ENCODE results near the gene DDX4.

DDX4 gene

GRCh38 chr5:55823151-55823796, 85.4 kb downstream of the DDX4 start:
- DNase-seq, result no peak

DNA sequence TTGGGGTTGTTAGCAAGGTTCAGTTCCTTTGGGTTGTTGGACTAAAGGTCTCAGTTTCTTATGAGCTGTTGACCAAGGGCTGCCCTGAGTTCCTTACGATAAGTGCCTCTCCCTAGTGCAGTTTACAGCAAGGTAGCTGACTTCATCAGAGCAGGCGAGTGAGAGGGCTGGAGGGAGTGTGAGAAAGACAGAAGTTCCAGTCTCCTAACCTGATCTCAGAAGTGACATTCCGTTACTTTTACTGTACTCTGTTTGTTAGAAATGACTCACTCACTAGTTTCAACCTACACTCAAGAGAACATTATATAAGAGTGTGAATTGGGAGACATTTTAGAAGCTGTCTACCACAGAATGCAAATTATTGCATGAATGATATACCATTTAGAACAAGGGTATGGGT, 92.1 kb downstream of the DDX4 start:
- no peak for DNase-seq

DNA sequence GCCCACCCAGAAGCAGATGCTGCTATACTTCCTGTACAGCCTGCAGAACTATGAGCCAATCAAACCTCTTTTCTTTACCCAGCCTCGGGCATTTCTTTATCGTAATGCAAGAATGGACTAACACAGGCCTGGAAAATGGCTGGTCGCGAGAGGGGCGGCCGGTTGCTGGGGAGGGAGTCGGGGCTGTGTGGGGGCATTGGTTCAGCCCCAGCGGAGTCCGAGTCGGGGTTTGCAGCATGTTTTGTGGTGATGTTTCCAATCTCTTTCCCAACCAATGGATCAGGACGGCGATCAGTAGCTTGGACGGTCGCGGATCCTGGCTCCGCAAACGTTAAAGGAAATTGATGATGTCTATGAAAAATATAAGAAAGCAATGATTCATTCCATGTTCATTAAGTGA, 94.6 kb downstream of the DDX4 start:
- DNase-seq, result no peak

DNA sequence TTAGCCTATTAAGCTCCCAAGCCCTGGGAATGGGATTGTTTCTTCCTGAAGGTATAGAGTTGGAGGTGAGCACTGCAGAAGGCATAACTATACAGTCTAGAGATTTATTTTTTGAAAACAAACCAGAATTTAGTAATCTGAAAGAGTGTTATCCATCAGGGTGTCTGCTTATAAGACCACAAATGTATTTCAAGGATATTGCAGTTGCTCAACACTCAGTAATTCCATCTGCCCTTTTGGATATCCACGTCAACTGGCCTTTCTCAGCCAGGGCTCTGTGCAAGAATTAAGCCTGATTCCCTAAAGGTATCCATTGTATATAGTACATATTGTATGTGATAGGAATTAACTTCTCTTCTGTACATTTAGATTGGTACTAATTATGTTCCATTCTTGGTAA, 98.3 kb downstream of the DDX4 start:
- DNase-seq, result no peak

DNA sequence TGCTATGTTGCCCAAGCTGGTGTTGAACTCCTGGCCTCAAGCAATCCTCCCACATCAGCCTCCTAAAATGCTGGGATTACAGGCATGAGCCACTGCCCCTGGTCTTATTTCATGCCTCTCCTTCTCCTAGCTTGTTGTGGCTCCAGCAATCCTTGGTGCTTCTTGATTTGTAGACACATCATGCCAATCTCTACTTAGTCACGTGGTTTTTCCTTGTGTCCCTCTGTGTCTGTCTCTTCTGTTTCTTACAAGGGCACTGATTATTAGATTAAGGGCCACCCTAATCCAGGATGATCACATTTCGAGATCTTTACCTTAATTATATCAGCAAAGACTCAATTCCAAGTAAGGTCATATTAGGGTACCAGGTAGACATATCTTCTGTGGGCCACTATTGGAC, 104.1 kb downstream of the DDX4 start:
- DNase-seq, result no peak

GRCh38 chr5:55847837-55848236, 110.0 kb downstream of the DDX4 start:
- no peak for DNase-seq

DNA sequence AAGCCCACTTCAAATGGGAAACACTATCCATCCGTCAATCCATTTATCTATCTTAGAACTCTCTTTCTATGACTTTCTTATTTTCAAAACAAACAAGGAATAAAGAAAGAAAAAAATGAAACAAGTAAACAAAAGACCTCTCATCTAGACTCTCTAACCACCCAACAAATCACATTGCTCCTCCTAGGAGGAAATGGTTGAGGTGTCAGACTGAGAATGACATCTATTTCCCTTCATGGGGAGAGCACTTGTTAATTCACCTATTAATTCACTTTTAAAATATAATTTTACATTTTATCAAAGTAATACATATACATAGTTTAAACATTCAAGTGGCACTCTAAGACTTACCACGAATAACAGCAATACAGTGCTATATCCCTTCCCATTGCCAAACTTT, 110.9 kb downstream of the DDX4 start:
- DNase-seq, result no peak

- no peak for DNase-seq
Measured at GRCh38 chr5:55850839-55851674, 113.2 kb downstream of the DDX4 start, which contains the start of gene IL31RA. IL31RA (plus strand) TSS chr5:55851357; CDS start chr5:55851571, 214 bp downstream.

- DNase-seq, result no peak
Measured at GRCh38 chr5:55851675-55851979, 113.8 kb downstream of the DDX4 start.

DNA sequence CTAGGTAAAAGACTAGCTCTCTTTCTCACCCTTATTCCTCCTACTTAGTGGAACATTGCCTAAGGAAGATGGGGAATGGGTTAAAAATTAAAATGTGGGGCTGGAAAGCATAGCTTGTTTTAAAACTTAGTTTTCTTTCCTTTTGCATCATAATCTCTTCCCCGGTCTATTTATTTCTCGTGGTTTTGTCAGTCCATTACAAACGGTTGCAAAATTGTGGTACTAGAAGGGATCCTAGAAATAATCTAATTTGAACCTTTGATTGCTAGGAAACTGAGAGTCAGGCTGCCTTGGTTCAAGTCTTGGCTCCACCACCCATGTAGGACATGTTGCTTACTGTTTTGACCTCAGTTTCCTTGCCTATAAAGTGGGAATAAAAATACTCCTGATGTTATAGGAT, 114.6 kb downstream of the DDX4 start:
- no peak for DNase-seq

DNA sequence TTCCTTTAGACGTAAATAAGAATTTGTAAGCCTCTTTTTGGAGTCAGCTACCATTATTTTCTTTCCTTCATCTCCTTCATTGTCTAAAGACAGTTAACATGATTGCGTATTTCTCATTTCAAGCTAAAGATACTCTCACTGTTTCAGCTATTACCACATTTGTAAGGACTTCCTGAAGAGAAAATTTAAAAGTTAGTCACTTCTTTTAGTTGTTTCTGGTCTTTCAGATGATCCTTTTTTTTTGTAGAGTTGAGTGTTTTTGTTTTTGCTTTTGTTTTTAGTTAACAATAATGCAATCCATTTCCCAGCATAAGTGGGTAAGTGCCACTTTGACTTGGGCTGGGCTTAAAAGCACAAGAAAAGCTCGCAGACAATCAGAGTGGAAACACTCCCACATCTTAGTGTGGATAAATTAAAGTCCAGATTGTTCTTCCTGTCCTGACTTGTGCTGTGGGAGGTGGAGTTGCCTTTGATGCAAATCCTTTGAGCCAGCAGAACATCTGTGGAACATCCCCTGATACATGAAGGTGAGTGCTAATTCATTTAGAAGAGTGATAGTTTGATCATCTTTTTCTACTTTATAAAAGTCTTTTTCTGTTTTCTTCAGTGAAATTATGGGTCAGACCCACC, 115.3 kb downstream of the DDX4 start:
- DNase-seq, result no peak

DNA sequence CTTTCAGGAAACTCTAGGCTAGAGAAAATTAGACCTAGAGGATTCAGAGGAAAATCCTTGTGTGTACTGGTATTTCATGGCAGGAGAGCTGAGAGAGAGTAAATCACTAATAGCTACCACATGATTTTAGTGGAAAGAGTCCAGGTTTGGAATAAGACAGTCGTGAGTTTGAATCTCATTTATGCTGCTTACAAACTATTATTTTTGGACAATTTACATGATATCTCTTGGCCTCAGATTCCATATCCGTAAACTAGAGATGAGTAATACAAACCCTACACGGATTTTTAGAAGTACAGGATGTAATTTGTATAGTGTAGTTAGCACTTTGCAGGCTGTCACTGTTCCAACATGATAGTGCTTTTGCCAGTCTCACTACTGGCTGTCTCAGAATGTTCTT, 116.0 kb downstream of the DDX4 start:
- DNase-seq, result no peak

DNA sequence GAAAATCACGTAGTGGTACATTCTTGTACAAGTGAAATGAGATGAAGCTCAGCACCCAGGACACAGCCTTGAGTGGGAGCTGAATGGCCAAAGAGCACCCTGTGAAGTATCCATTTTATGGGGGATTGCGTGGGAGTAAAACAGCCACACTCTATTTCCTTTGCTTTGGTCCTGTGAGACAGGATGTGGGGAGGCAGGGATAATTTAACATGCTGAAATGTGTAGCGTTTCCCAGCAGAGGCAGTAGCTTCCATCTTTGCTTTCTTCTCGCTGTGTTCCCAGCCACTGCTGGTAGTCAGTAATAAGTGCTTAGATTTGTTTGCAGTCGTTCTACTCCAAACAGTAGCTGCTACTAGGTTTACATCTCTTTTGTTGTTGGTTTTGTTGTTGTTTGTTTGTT, 117.6 kb downstream of the DDX4 start:
- DNase-seq, result no peak

- no peak for DNase-seq
Measured at GRCh38 chr5:55856516-55857246, 118.8 kb downstream of the DDX4 start.

DNA sequence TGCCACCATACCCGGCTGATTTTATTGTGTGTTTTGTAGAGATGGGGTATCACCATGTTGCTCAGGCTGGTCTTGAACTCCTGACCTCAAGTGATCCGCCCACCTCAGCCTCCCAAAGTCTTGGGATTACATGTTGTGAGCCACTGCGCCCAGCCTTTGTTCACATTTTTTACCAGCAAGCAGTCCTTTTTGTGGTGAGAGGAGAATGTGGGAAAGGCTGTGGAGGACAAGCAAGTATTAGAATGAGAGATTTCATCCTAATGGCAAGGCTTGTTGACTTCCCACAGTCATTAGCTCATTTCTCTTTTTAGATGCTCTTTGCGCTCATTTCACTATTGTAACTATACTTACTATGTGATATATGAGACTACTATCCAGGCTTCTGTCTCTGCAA, 119.4 kb downstream of the DDX4 start:
- DNase-seq, result no peak

- no peak for DNase-seq
Measured at GRCh38 chr5:55858104-55858503, 120.2 kb downstream of the DDX4 start.

DNA sequence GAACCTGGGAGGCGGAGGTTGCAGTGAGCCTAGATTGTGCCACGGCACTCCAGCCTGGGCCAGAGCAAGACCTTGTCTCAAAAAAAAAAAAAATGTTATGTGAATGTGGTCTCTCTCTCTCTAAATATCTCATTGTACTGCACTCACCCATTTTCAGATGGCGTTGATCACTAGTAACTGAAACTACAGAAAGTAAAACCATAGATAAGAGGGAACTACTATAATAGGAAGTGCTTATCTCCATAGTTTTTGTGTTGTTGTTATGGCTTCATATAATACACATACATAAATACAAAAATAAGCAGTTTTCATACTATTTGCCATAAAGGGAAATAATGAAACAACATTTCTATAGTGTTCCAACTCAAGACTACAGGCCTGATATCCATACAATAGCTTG, 122.4 kb downstream of the DDX4 start:
- no peak for DNase-seq

DNA sequence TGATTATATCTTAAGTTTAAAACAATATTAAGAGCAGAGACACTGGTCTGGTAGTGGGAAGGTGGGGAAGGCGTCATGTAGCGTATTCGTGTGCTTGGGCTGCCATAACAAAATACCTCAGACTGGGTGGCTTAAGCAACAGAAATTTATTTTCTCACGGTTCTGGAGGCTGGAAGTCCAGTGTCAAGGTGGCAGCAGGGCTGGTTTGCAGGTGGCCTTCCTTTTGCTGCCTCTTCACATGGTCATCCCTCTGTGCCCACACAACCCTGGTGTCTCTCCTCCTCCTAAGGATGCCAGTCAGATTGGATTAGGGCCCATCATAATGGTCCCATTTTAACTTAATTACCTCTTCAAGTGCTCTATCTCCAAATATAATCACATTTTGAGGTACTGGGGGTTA, 122.8 kb downstream of the DDX4 start:
- DNase-seq, result no peak

DNA sequence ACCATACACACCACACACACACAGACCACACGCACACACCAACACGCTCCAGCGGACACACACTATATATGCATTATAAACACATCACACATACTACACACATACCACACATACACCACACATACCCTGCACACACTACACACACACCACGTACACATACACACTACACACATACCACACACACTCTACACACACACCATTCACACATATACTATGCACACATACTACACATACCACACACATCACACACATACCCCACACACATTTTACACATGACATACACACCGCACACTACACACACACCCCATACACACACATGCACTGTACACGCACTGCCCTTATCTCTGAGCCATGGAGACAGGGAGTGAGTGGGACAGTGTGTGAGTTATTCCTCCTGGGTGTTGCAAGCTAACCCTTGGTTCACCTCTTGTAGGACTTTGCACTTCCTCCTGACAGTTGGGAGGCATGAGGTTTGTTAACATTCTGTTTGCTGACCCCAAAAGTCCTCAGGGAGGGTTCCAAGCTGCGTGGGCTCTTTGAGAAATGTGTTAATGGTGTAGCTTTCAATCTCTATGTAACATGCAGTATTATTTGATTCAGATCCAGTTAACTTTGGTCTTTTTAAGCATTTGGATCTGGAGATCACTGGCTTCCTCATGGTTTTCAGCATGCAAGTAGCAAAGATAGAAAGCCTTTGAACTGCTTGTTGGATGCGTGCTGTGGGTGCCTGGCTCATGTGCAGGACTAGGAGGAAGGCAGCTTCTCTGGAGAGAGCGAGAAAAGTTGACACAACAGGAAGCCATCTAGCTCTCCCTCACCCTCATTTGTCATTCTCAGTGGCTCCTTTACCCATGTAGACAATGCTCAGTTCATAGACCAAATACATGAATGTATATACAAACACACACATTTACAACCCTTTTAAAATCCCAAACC, 127.0 kb downstream of the DDX4 start:
- no peak for DNase-seq

- DNase-seq, result no peak
Measured at GRCh38 chr5:55865831-55866230, 128.0 kb downstream of the DDX4 start.

DNA sequence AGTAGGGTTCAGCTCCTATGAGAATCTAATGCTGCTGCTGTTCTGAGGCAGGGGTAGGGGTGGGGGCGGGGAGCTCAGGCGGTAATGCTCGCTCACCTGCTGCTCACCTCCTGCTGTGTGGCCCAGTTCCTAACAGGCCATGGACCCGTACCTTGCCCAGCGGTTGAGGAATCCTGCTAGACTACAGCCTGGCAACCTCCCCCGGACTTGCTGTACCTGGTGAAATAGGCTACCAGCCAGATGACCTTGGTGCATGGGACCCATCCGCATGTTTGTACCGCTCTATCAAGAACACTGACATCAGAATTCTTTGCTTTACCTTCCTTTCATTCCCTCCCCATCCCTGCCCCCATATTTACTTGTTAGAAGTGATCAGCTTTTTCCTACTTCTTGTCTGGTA, 128.6 kb downstream of the DDX4 start:
- no peak for DNase-seq

All from stimulated activated CD4-positive, alpha-beta T cell treated with anti-CD3 and anti-CD28 coated beads, Interleukin-2, amount 100 ng/mL, for 24 hours (primary cell).